GM19351 (cell line): Measurements from ENCODE around the gene FNBP1.

Experiments used
- ATAC-seq: cut with Tn5 transposase; IDR thresholded peaks from one replicate; pipeline ENCODE4 v1.9.1; 2021; ENCODE audit warnings: mild to moderate bottlenecking, moderate library complexity; ENCODE audit not compliant: unreplicated experiment

The FNBP1 gene

GRCh38 chr9:130045725-130046450 lies 2.9 kb upstream of the FNBP1 start:
- ATAC-seq = no peak

GRCh38 chr9:130043654-130044623 lies 950 bp upstream of the FNBP1 start:
- ATAC-seq = no peak

GRCh38 chr9:130042406-130042884 lies 544 bp downstream of the FNBP1 start:
- no peak for ATAC-seq

- no peak for ATAC-seq
Observed at GRCh38 chr9:130041648-130042405, 1.2 kb downstream of the FNBP1 start.

GRCh38 chr9:130040984-130041647 lies 1.9 kb downstream of the FNBP1 start:
- ATAC-seq = no peak

GRCh38 chr9:130039528-130040147 lies 3.4 kb downstream of the FNBP1 start:
- ATAC-seq = no peak

GRCh38 chr9:130036099-130036498 lies 6.9 kb downstream of the FNBP1 start:
- no peak for ATAC-seq

- ATAC-seq = no peak
Observed at GRCh38 chr9:130034570-130034969, 8.4 kb downstream of the FNBP1 start.

GRCh38 chr9:130030651-130031127 lies 12.3 kb downstream of the FNBP1 start:
- no peak for ATAC-seq

- peak; percentile 37 for ATAC-seq
Observed at GRCh38 chr9:130029223-130029973, 13.6 kb downstream of the FNBP1 start.

GRCh38 chr9:130028493-130029222 lies 14.3 kb downstream of the FNBP1 start:
- no peak for ATAC-seq

GRCh38 chr9:130027533-130028365 lies 15.2 kb downstream of the FNBP1 start:
- ATAC-seq = no peak

GRCh38 chr9:130026583-130027340 lies 16.2 kb downstream of the FNBP1 start:
- no peak for ATAC-seq

GRCh38 chr9:130024597-130024994 lies 18.4 kb downstream of the FNBP1 start:
- ATAC-seq = no peak

GRCh38 chr9:130023994-130024596 lies 18.9 kb downstream of the FNBP1 start:
- no peak for ATAC-seq

- ATAC-seq = no peak
Observed at GRCh38 chr9:130023144-130023787, 19.7 kb downstream of the FNBP1 start.
